Superior temporal gyrus (tissue), 1 donor: ENCODE data around the gene MED17.

Experiments
- DNase-seq: peaks from one replicate; pipeline ENCODE4 v3.0.0-alpha.2; 2016; ENCODE audit errors: extremely low spot score

The MED17 gene

DNA sequence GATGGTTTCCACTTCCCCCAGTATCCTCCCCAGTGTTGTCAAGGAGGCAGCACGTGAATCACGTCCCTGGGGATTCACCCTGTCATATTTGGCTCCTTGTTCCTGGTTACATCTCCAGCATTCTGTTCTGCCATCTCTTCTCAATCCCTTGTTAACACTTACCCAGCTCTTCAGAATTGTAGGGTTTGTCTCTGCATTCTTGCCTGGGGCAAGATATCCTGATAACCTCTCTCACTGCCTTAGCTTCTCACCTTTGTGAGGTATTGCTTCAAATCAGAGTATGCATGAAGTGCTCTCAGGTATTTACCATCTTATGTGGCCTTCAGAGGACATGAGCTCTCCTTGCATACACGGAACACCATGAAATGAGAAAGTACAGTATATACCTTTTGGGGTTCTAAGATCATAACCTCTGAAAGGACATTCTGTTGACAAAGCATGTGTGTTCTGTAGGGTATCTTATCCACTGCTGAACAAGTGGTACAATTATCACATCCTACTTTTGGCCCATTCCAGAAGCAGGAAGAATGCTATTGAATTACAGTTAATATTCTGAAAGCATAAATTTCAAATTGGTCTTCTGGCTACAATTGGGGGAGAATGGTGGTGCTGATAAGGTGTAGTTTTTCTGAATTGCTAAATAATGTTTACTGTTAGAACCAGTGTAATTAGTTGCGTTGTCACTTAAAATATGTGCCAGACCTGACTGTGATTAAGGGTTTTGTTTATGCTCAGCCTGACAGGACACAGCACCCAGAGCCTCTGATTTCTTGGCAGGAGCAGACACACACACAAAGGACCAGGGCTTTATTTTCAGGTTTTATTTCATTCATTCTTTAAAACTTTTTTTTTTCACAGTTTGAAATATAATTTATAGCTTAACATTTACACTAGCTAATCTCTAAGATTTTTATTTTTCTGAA lies 33.6 kb downstream of the MED17 start:
- no peak for DNase-seq

DNA sequence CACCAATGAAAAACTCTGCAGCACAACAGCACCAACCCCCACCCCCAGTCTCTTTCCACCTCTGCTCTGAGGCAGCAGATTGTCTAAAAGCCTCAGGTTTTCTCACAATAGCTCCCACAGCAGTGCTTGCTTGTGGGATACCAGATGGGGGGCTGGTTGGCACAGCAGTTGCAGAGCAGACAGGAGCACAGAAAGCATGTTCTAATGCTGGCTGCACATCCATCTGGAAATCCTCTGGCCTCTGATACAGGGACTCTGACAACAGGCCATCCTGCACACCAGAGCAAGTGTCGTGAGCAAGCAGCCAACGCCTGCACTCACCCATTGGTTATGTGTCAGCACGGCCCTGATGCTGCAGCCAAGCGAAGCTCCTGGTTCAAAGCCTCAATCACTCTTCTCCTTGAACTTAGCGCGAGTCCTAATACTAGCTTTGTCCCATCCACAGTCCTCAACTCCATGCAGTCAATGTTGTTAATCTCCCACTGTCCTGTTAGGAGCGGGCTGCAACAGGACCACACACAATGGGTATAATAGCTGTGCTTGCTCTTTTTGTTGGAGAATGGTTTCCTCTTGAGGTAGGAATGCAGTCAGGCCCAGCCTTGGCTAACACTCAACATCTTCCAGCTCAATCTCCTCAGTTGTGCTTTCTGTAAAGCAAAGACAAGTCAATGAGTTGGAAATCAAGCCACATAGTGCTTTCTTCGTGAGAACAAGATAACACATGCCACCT lies 36.0 kb downstream of the MED17 start:
- no peak for DNase-seq

DNA sequence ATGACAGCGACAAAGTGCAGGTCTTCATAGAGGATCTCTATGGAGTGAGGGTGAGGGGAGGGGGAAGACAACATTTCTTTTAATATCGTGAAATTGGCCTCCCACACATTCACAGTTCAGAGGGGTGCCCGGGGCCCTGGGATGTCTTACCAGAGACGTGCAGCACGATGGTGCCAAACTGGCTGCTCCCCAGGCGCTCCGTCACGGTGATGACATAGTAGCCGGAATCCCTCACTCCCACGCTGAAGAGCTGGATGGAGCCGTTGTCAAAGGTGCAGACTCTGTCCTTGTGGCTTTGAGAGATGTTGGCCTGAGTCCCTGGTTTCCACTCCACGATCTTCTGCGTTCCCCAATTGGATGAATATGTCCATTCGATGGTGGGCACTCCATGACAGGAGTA lies 36.8 kb downstream of the MED17 start:
- DNase-seq, result no peak

DNA sequence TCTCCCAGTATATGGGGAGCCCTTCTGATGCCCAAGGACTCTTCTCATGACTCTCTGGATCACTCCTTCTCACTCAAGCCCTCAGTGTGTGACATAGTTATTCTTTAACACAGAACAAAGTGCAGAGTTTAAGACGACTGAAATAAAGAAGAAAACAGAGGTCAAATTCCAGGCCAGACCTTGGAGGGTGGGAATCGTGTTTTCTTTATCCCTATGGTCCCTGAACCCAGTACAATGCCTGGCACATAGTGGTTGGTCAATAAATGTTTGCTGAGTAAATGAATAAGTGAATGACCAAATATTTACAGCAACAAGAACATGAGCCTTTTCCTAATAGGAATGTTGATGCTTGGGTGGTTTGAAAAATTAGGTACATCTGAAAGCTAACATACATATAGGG lies 37.5 kb downstream of the MED17 start:
- DNase-seq, result no peak

DNA sequence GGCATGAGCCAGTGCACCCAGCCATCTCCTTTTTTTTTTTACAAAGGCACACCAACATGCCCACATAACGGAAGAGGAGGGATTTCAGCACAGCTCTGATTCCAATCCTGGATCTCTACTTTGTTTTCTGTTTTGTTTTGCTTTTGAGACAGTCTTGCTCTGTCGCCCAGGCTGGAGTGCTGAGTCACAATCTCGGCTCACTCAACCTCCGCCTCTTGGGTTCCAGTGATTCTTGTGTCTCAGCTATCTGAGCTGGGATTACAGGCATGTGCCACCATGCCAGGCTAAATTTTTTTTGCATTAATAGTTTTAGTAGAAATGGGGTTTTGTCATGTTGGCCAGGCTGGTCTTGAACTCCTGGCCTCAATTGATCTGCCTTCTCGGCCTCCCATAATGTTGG lies 38.3 kb downstream of the MED17 start:
- DNase-seq, result no peak

DNA sequence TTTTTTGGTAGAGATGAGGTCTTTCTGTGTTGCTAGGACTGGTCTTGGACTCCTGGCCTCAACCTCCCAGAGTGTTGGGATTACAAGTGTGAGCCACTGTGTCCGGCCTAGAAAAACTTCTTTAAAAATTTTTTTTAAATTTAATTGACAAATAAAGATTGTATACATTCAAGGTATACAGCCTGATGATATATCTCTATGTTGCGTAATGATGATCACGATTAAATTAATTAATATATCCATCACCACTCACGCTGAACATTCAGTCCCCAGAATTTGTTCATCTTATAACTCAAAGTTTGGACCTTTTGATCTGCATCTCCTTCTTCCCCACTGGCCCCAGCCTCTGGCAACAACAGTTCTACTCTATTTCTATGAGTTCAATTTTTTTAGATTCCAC lies 39.1 kb downstream of the MED17 start:
- no peak for DNase-seq

DNA sequence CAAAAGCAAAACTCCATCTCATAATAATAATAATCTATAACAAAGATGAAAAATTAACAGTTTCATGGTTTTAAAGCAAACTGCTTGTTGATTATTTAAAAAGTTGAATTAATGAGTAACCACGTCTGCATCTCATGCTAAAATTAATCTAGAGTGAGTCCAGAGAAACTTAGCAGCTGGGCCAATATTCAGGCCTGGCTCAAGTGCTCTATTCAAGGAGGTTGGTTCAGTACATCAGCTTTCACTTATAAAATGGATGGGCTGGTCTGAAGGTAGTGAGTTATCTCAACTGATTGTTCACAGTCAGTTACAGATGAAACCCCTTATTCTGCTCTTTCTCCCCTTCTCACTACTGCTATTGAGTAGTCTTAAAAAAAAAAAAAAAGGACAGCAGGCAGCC lies 43.3 kb downstream of the MED17 start:
- no peak for DNase-seq

DNA sequence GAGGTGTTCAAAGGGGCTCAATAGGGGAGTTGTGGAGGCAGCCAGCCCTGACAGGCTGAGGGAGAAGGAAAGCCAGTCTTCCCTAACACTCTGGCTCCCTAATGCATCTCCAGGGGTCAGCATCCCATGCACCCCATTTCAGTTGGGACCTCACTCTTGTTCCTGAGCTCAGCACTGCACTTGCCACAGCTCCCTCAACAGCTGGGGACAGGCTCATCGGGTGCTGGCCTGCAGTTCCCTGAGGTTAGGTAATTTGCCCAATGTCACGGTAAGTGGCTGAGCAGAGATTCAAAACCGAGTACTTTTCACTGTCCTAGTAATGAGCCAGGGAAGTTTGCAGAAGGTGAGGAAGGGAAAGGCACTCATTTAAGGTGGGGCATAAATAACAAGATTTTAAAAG lies 45.5 kb downstream of the MED17 start:
- DNase-seq, result no peak

DNA sequence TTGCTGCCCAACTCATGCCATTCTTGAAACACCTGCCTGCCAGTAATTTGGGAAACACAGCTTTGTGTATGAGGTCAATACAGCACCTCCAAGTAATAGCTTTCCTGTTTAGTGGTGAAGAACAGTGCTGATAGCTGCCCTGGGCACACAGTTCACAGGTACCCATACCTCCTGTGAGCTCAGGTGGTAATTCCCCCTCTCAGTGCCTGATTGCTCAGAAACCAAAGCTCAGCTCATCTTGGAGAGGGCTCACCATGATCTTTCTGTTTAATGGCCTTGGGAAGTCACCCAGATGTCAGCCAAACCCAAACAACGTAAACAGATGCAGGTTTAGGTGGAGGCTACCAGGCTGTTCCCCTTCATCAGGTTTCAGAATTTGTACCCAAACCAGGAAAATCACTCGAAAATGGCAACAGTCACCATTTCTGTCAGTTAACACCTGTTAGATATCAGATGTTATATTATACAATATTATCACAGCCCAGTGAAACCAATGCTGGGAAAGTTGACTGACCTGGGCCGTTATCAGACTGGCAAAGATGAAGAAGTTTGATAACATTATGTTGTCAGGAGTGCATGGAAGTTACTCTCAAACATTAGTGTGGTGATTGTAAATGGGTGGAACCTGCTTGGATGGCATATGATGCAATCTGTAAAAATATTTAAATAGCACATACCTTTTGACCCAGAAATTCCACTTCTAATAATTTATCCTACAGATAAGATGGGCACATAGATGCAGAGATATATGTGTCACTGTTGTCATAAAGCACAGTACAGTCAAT lies 47.5 kb downstream of the MED17 start:
- no peak for DNase-seq

DNA sequence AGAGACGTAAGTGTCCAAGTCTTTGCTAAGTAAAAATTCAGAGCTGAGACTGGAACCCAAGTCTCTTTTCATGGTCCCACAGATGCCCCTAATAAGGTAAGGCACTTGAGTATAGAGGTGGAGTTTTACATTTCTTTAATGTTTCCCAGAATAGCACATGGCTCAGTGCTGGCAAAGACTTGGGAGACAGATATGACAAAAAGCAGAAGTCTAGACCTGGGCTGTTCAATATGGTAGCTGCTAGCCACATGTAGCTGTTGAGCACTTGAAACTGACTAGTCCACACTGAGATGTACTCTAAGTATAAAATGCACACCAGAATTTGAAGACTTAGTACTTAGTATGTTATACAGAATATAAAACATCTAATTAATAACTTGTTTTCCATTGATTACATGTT lies 48.7 kb downstream of the MED17 start:
- DNase-seq, result no peak

DNA sequence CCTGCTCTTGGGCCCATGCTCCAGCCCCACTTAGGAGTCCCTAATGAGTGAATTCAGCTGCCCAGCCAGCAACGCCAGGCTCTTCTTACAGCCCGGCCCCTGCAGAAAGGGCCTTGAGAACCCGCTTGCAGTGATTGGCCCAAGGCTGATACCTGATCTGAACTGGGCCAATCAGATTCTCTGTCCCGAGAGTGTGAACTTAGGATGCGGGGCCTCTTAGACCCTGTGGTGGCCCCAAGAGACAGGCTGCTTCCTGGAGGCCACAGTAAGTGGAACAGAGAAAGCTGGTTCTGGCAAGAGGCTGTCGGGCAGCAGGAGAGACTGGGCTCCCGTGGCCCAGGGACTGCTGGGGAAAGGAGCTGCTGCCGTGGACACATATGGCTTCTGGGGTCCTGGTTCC lies 54.9 kb downstream of the MED17 start:
- no peak for DNase-seq

DNA sequence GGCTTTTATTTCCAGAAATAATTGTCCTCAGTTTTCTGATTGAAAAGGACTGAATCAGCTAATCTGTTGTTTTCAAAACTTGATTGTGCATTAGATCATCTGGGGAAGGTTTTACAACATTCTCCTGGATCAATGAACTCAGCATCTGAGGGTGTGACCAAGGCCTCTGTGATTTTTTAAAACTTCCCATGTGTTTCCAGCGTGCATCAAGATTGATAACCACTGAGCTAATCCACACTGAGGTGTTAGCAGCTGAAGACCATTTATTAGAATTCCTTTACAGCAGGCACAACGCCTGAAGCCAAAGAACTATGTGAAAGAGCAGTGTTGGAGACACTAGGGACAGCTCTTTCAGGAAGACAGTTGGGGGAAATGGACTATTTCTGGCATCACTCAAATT lies 56.1 kb downstream of the MED17 start:
- no peak for DNase-seq

DNA sequence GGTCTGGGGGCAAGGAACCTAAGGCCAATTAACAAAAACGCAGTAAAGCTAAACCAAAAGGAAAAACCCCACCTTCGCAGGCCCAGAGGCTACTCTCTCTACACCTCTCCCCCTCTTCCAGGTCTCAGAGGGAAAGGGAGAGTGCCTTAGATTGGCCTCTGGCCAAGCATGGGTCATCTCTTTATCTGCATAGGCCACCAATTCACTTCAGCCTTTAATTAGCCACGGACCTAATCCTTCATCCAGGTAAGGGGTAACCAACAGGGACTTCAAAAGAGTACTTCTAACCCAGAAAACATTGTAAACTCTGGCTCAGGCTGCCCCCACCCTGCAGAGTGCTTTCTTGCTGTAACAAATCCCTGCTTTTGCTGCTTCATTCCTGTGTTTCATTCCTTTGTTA lies 56.9 kb downstream of the MED17 start:
- no peak for DNase-seq

DNA sequence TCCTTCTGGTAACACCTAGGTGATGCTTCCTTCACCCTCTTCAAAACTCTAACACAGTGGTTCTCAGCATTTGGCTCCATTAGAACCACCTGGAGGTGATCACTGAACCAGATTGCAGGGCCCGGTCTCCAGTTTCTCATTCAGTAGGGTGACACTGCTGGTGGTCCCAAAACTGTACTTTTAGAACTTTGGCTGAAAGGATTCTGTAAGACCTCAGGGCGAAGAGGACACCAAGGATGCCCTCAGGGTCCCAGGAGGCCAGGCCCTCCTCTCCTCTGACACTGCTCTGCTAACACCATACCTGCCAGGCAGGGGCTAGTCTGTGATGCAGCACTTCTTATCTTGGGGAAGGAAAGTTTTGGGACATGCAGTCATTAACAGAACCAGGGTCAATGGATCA lies 57.4 kb downstream of the MED17 start:
- no peak for DNase-seq

DNA sequence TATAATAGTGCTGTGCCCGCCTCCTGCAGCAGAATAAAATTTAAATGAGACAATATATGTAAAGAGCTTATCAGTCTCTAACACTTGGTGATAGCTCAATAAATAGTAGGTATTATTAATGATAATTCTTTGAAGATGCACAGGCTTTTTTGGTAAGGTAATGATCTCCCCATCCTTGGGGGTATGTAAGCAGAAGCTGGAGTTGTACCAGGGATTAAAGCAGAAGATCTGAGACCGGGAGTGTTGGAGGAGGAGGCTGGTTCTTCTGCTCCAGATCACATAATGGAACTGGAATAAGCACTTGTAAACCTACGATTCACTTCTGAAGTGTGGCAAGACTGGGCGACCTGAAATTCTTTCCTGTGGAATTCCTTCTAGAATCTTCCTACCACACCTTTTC lies 58.0 kb downstream of the MED17 start:
- no peak for DNase-seq

DNA sequence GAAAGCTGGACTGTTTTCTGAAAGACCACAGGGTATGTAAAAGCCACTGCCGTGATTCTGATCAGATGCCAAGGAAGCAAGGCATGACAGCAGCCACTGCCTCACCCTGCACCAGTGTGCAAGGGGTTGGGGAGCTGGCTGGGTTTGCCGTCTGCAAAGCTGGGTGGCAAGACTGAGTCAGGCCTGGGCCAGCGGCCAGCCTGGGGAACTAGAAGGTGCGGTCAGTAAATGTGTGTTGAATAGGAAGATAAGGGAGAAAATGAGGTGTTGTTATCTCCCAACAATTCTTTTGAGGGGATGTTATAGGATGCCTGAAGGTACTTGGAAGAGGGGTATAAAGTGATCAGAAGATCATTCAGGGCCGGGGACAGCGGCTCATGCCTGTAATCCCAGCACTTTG lies 58.4 kb downstream of the MED17 start:
- no peak for DNase-seq

DNA sequence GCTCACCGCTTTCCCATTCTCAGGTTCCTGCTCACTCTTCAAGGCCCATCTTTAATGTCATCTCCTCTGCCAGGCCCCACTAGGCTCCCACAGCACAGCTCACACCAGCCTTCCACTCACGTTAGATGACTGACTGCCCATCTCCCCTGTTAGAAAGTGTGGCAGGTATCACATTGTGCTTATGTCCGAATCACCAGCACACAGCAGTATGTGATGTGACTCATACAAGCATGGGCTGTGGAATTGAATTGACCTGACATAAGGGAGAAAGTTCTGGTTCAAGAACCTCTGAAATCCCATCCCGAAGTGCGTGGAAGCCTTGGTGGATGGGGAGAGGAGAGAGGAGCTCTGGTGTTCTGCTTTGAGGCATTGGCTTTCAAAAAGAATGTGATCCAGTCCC lies 59.8 kb downstream of the MED17 start:
- no peak for DNase-seq

DNA sequence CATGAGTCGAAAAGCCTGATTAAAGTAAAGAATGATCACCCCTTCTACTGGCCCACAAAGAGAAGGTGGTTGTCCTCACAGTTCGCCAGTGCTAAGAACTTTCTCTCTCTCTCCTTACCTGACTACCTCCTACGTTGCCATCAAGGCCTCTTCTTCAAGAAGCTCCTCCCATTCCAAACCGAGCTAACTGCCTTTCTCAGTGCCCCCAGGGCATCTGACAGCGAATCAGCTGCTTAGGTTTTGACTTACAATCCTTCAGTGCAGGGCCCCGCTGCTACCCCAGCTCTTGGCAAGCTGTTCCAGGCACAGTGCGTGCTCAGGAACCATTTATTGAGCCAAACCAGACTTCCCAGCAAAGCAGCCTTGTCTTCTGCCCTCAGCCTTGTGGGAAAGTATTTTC lies 60.5 kb downstream of the MED17 start:
- no peak for DNase-seq

DNA sequence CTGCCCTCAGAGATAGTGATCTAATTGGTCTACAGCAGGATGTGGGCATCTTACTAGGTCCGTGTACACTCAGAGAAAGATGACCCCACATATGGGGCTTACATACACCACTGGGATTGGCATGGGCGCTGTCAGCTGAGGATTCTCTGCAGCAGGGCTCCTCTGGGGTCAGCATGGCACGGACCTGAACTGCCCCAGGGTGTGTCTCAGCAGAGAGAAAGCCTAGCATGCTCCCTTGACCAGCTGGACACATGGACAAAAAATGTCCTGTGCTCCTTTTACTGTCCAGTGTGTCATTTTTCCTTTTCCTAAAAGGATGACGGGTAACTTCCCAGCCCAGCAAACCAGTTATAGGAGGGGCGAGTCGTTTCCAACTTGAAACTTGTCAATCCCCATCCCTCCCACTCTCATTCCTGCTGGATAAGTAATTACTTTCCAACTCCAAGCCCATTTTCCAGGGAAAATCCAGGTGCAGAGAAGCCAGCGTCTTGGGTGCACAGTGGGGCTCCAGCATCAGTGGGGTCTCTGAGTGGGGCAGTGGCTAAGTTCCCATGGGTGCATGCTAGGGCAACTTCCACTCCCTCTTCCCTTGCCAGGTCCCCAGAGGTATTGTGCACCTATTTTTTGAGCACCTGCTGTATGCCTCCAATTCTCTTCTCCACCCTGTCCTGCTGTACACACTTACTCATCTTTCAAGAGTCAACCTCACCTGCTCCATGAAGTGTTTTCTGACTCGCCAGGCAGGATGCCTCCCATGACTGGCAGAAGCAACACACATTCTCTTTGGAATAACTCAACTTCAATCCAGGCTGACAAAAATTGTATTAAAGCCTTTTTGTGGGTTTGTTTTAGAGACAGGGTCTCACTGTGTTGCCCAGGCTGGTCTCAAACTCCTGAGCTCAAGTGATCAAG lies 61.4 kb downstream of the MED17 start:
- no peak for DNase-seq

DNA sequence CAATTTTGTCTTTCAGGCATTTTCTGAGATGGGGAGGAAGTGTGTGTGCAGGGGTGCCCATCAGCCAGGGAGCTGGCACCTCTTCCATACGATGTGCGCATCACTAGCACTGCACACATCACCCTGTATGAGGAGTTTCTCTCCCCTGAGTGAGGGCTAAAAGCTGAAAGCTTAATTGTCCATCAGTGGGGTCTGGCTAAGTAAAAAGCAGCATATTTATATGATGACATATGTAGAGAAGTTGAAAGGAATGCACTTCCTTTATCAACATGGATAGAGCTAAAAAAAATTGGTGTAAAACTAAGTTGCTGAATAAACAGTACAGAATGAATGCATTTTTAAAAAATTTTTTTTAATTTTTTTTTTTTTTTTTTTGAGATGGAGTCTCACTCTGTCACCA lies 62.3 kb downstream of the MED17 start:
- DNase-seq, result no peak

DNA sequence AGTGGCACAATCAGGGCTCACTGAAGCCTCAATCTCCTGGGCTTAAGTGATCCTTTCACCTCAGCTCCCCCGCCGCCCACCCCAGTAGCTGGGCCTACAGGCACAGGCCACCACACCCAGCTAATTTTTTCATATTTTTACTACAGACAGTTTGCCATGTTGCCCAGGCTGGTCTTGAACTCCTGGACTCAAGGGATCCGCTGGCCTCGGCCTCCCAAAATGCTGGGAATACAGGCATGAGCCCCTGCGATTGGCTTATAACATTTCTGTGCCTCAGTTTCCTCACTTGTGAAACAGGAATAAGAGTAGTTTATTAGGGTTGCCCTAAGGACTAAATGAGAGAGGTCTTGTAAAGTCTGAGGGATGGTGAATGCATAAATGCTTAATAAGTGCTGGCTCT lies 65.1 kb downstream of the MED17 start:
- DNase-seq, result no peak
